ENCODE results near the gene SFT2D1.

SFT2D1 gene

GRCh38 chr6:166333172-166333995, 9.0 kb downstream of the SFT2D1 start:
- peak; percentile 9 for DNase-seq

GRCh38 chr6:166331503-166332415, 10.6 kb downstream of the SFT2D1 start:
- DNase-seq = no peak

GRCh38 chr6:166330612-166331011, 11.7 kb downstream of the SFT2D1 start:
- DNase-seq = no peak

- DNase-seq = no peak
Observed at GRCh38 chr6:166325383-166326042, 16.8 kb downstream of the SFT2D1 start.

- no peak for DNase-seq
Observed at GRCh38 chr6:166323395-166323794, 18.9 kb downstream of the SFT2D1 start.

GRCh38 chr6:166318649-166319600, 23.4 kb downstream of the SFT2D1 start:
- no peak for DNase-seq

GRCh38 chr6:166318227-166318626, 24.1 kb downstream of the SFT2D1 start:
- no peak for DNase-seq

GRCh38 chr6:166317261-166318212, 24.8 kb downstream of the SFT2D1 start:
- no peak for DNase-seq

- DNase-seq = no peak
Observed at GRCh38 chr6:166315436-166315835, 26.9 kb downstream of the SFT2D1 start.

GRCh38 chr6:166314454-166314853, 27.9 kb downstream of the SFT2D1 start:
- DNase-seq = no peak

- peak; percentile 20 for DNase-seq
Observed at GRCh38 chr6:166313255-166314070, 28.9 kb downstream of the SFT2D1 start.

- DNase-seq = no peak
Observed at GRCh38 chr6:166312832-166313231, 29.5 kb downstream of the SFT2D1 start.

- no peak for DNase-seq
Observed at GRCh38 chr6:166310634-166311033, 31.7 kb downstream of the SFT2D1 start.

- DNase-seq = no peak
Observed at GRCh38 chr6:166309977-166310376, 32.4 kb downstream of the SFT2D1 start.

- DNase-seq = no peak
Observed at GRCh38 chr6:166308769-166309589, 33.4 kb downstream of the SFT2D1 start.

GRCh38 chr6:166308033-166308768, 34.1 kb downstream of the SFT2D1 start, which contains the start of gene PRR18:
TSS of gene PRR18 (minus strand) at chr6:166308392. CDS start at chr6:166308142, 250 bp downstream.
- no peak for DNase-seq

- no peak for DNase-seq
Observed at GRCh38 chr6:166307082-166308032, 35.0 kb downstream of the SFT2D1 start.
